ES-I3 (cell line): Measurements from ENCODE around the gene PCID2.
A peak's percentile ranks its signal among the peaks of the same experiment; 100 is the strongest.

Source experiments
- H3K36me3 ChIP-seq: 2 replicates; pipeline ENCODE4 v1.6.1; 2013; ENCODE audit warnings: mild to moderate bottlenecking, low read length, control low read depth, moderate library complexity; ENCODE audit not compliant: insufficient read depth
- H3K4me1 ChIP-seq: 2 replicates; pipeline ENCODE4 v1.6.1; 2013; ENCODE audit warnings: mild to moderate bottlenecking, control low read depth, low read length; ENCODE audit not compliant: insufficient read depth
- H3K9ac ChIP-seq: 2 replicates; pipeline ENCODE4 v1.6.1; 2013; ENCODE audit warnings: low read depth, mild to moderate bottlenecking, low read length, moderate library complexity
- H3K9me3 ChIP-seq: 2 replicates; pipeline ENCODE4 v1.6.1; 2013; ENCODE audit warnings: mild to moderate bottlenecking, low read length, moderate library complexity; ENCODE audit not compliant: control insufficient read depth, insufficient read depth

PCID2 gene

GRCh38 chr13:113207890-113208420, 514 bp downstream of the PCID2 start:
- peak overlapping the region; percentile 86 for H3K9ac ChIP-seq
- no peaks in the 10 kb centered on the region for H3K9me3 ChIP-seq
- H3K36me3 ChIP-seq: peaks cover 14% of the 10 kb centered on the region
- peaks cover 27% of the 10 kb centered on the region for H3K4me1 ChIP-seq

- peaks cover 14% of the 10 kb centered on the region for H3K36me3 ChIP-seq
Observed at GRCh38 chr13:113207460-113207859, 1.0 kb downstream of the PCID2 start.

DNA sequence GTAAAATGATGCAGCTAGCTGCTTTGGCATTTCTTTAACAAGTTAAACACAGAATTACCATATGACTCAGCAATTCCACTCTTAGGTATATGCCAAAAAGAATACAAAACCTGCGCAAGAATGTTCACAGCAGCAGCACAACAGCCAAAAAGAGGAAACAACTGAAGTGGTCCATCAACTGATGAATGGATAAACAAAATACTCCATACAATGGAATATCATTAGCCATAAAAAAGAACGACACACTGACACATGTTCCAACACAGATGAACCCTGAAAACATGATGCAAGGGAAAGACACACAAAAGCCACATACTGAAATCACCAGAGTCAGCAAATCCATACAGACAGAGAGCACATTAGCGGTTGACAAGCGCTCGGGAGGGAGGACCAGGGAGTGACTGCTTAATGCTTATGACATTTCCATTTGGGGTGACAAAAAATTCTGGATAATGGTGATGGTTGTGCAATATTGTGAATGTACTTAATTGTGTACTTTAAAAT, 3.0 kb downstream of the PCID2 start:
- Histone ChIP-seq H3K36me3 (peaks cover 14% of the 10 kb centered on the region), H3K4me1 (peaks cover 23% of the 10 kb centered on the region), H3K9me3 (no peaks in the 10 kb centered on the region), H3K9ac (no peak overlapping the region)

More at GRCh38 chr13:113207460-113207859, 1.0 kb downstream of the PCID2 start:
- peak overlapping the region; percentile 86 for H3K9ac ChIP-seq
- peaks cover 27% of the 10 kb centered on the region for H3K4me1 ChIP-seq
- H3K9me3 ChIP-seq: no peaks in the 10 kb centered on the region

GRCh38 chr13:113204378-113204734, 4.1 kb downstream of the PCID2 start:
- Histone ChIP-seq H3K36me3 (peaks cover 19% of the 10 kb centered on the region), H3K9me3 (no peaks in the 10 kb centered on the region), H3K4me1 (peaks cover 23% of the 10 kb centered on the region), H3K9ac (no peak overlapping the region)

DNA sequence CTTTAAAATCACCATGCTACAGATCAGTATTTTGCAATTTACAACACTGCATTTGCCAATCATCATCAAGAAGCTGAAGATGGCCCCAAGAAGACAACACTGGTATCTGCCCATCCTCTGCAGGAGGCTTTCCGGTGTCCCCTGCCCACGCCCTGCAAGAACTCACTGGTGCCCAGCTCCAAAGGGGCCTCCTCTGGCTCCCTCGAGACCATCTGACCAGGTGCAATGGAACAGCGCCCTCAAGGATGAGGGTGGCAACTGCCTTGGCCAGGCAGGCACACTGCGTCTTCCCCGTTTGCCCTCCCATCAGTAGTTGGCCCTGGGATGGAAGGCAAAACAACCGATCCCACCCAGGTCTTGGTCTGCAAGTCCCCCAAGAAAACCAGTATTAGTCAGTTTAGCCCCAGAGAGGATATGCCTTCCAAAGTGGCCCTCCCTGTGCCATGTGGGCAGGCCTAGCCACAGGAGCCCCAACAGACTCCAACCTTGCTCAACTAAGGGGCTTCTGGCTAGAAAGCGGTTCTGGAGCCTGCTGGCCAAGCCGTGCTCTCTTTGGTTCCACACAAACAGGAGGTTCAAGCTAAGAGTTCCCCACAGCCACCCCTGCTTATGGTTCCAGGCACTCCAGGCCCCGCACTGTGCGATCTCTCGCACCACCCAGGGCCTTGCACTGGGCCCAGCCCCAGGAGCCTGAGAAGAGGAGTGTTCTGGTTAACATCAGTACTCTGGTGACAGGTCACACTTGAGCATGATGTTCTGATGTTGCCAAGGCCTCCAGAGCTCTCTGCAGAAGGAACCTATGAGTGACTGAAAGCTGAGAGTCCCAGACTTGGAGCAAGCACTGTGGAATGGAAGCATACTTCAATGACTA, 4.7 kb downstream of the PCID2 start:
- peaks cover 23% of the 10 kb centered on the region for H3K4me1 ChIP-seq
- no peaks in the 10 kb centered on the region for H3K9me3 ChIP-seq
- no peak overlapping the region for H3K9ac ChIP-seq
- H3K36me3 ChIP-seq: peaks cover 21% of the 10 kb centered on the region

DNA sequence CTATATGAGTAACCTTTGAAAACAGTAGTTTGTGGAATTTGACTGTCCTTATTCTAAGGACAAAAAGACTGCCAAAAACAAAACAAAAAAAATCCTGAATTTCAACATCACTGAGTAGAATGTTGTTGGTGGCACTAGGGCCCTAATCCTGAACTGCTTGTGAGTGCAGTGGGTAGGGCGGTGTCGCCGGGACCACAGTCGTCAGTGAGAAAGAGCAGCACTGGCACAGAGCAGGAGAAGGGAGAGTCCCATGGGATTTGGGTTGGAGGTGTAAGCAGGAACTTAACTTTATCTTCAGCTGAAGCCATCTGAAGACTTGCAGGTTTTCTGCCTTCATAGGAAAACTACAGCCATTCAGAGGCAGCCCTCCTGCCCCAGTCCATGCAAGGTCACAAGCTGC, 5.6 kb downstream of the PCID2 start:
- peaks cover 23% of the 10 kb centered on the region for H3K36me3 ChIP-seq

GRCh38 chr13:113201815-113202214, 6.7 kb downstream of the PCID2 start:
- no peak overlapping the region for H3K9ac ChIP-seq
- peaks cover 25% of the 10 kb centered on the region for H3K36me3 ChIP-seq
- H3K4me1 ChIP-seq: peaks cover 15% of the 10 kb centered on the region
- H3K9me3 ChIP-seq: no peaks in the 10 kb centered on the region

More for the DNA sequence above, 5.6 kb downstream of the PCID2 start:
- Histone ChIP-seq H3K9ac (no peak overlapping the region), H3K9me3 (no peaks in the 10 kb centered on the region), H3K4me1 (peaks cover 23% of the 10 kb centered on the region)

GRCh38 chr13:113196970-113197737, 11.3 kb downstream of the PCID2 start:
- no peak overlapping the region for H3K9ac ChIP-seq
- H3K4me1 ChIP-seq: no peaks in the 10 kb centered on the region
- no peaks in the 10 kb centered on the region for H3K9me3 ChIP-seq
- H3K36me3 ChIP-seq: peaks cover 20% of the 10 kb centered on the region; the same call in 1 of the 2 replicates

GRCh38 chr13:113195360-113195759, 13.1 kb downstream of the PCID2 start:
- Histone ChIP-seq H3K4me1 (no peaks in the 10 kb centered on the region), H3K9me3 (no peaks in the 10 kb centered on the region), H3K9ac (no peak overlapping the region), H3K36me3 (peaks cover 20% of the 10 kb centered on the region; the same call in 1 of the 2 replicates)

DNA sequence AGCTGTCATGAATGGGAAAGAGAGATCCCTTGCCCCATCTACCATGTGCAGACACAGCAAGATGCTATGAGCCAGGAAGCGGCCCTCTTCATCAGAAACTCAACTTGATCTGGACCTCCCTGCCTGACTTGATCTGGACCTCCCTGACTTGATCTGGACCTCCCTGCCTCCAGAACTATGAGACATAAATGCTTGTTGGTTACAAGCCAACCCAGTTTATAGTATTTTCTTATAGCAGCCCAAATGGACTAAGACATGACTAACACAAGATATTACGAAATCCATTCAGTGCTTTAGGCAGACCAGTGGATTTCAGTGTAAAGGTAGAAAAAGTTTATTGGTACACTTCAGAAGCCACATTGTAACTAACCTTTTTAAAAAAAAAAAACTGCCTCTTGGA, 15.6 kb downstream of the PCID2 start:
- peaks cover 11% of the 10 kb centered on the region; the same call in 1 of the 2 replicates for H3K36me3 ChIP-seq
- no peak overlapping the region for H3K9ac ChIP-seq
- no peaks in the 10 kb centered on the region for H3K9me3 ChIP-seq
- H3K4me1 ChIP-seq: no peaks in the 10 kb centered on the region

GRCh38 chr13:113192279-113192678, 16.2 kb downstream of the PCID2 start:
- no peaks in the 10 kb centered on the region for H3K4me1 ChIP-seq
- H3K9ac ChIP-seq: no peak overlapping the region
- H3K36me3 ChIP-seq: peaks cover 9% of the 10 kb centered on the region; the same call in 1 of the 2 replicates
- no peaks in the 10 kb centered on the region for H3K9me3 ChIP-seq

GRCh38 chr13:113190181-113190580, 18.3 kb downstream of the PCID2 start:
- Histone ChIP-seq H3K9ac (no peak overlapping the region), H3K4me1 (no peaks in the 10 kb centered on the region), H3K9me3 (no peaks in the 10 kb centered on the region), H3K36me3 (peaks cover 15% of the 10 kb centered on the region; the same call in 1 of the 2 replicates)

- H3K4me1 ChIP-seq: no peaks in the 10 kb centered on the region
- peaks cover 20% of the 10 kb centered on the region; the same call in 1 of the 2 replicates for H3K36me3 ChIP-seq
- no peak overlapping the region for H3K9ac ChIP-seq
- no peaks in the 10 kb centered on the region for H3K9me3 ChIP-seq
Observed at GRCh38 chr13:113187883-113188665, 20.4 kb downstream of the PCID2 start.

DNA sequence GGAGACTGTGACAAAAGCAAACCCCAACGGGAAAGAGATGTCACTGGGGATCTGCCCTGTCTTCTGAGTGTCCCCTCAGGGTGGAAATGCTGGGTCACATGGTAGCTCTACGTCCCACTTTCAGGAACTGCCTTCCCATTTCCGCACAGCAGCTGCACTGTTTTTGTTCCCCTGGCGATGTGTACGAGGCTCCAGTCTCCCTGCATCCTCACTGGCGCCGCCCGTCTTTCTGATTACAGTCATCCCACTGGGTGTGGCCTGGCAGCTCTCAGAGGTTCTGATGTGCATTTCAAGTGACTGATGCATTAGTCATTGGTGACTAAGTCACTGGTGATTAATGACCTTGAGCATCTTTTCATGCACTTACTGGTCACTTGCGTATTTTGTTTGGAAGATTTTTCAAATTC, 21.2 kb downstream of the PCID2 start:
- Histone ChIP-seq H3K4me1 (no peaks in the 10 kb centered on the region), H3K9ac (no peak overlapping the region), H3K9me3 (no peaks in the 10 kb centered on the region), H3K36me3 (peaks cover 22% of the 10 kb centered on the region; the same call in 1 of the 2 replicates)
